ENCODE measurements around the gene GMFB. TPM values are rescaled to one million over a fixed set of nuclear protein-coding genes. Genes with fewer than 3 reads are reported as not detected.

Gene GMFB
- total and polyA plus RNA-seq, 2 donors (not counting 3 experiments of a cell fraction or from before 2014, with no cell fraction given), result 10.1 to 52.0 TPM

- Histone ChIP-seq H3K27me3 (ENCODE audit: control insufficient read depth in 2 of 2, insufficient read depth in 2 of 2, low read length in 2 of 2) (no peaks in the 10 kb centered on the region), H3K4me2 (ENCODE audit: insufficient read depth, low read length) (no peak overlapping the region), H3K4me1 (ENCODE audit: control insufficient read depth, extremely low read depth, insufficient read depth, low read length) (no peaks in the 10 kb centered on the region), H4K20me1 (replicated peaks; ENCODE audit: control insufficient read depth, extremely low read depth, insufficient read depth, low read length) (no peaks in the 10 kb centered on the region), H3K27ac (ENCODE audit: insufficient read depth, low read depth, low read length) (no peak overlapping the region), H3K79me2 (ENCODE audit: control insufficient read depth, insufficient read depth, low read length) (peaks cover 35% of the 10 kb centered on the region), H3K36me3 (ENCODE audit: control insufficient read depth in 2 of 2, extremely low read depth in 1 of 2, insufficient read depth in 2 of 2, low read length in 2 of 2) (no peaks in the 10 kb centered on the region), H3K9ac (replicated peaks; ENCODE audit: extremely low read depth, insufficient read depth, low read length) (no peak overlapping the region), H3K4me3 (replicated peaks in 1 of 3; ENCODE audit: insufficient read depth in 1 of 3, low read depth in 1 of 3, low read length in 3 of 3) (no peak overlapping the region), H3K9me3 (replicated peaks; ENCODE audit: control insufficient read depth, insufficient read depth, low read length) (no peaks in the 10 kb centered on the region), H3K9me1 (replicated peaks; ENCODE audit: control insufficient read depth, extremely low read depth, insufficient read depth, low read length) (no peaks in the 10 kb centered on the region), H2AFZ (ENCODE audit: low read depth, low read length) (no peak overlapping the region)
- POLR2A ChIA-PET, result no interaction called here
- FAIRE-seq, result no peak
- intact Hi-C loops (cut with micrococcal nuclease), result no loop called here
- dilution Hi-C loops (cut with MboI; ENCODE audit: extremely low pct_ligation_motif_present, low sequenced_read_pairs), result no loop called here
- no peak for DNase-seq (ENCODE audit: low read depth, low spot score)
- no peak for TF ChIP-seq POLR2AphosphoS5 (IDR thresholded peaks at IDR 0.05; ENCODE audit: insufficient read depth, low read depth, low read length)
- no peak for TF ChIP-seq CTCF (IDR thresholded peaks at IDR 0.05; ENCODE audit: extremely low read depth in 1 of 2, insufficient read depth in 1 of 2, low read depth in 1 of 2, low read length in 2 of 2)
- TF ChIP-seq EZH2 (IDR thresholded peaks at IDR 0.05; ENCODE audit: borderline replicate concordance, low read depth, low read length, severe bottlenecking), result no peak
- TF ChIP-seq GATA2 (IDR thresholded peaks at IDR 0.05; ENCODE audit: insufficient read depth, insufficient read length, low read depth, low read length), result no peak
- TF ChIP-seq MYC (IDR thresholded peaks at IDR 0.05; ENCODE audit: low read depth, low read length), result no peak
- TF ChIP-seq JUN (IDR thresholded peaks at IDR 0.05; ENCODE audit: borderline replicate concordance, insufficient read depth, insufficient read length, low read depth), result no peak
- no peak for TF ChIP-seq FOS (IDR thresholded peaks at IDR 0.05; ENCODE audit: borderline replicate concordance, insufficient read depth, low read length)
- no peak for TF ChIP-seq POLR2A (IDR thresholded peaks at IDR 0.05; ENCODE audit: low read depth, low read length)
- no peak for TF ChIP-seq MAX (IDR thresholded peaks at IDR 0.05; ENCODE audit: insufficient read depth, insufficient read length)
- CTCF ChIA-PET, result interaction anchor here (1.4 to 1.5 kb wide), 2 partner anchors 10 to 47 kb away, joined by 3 read pairs; no protein-coding TSS in a partner anchor
- BruUV-seq (replicated peaks), result no TSS peak
These were observed 27.9 kb upstream of the GMFB start for GRCh38 chr14:54516709-54517108.
